Non-pigmented ciliary epithelial cell (primary cell): ENCODE results near the gene TNRC6B.
"Not testable (repeated sequence)": the region's sequence is repeated elsewhere in the genome, so short reads cannot be mapped to it uniquely, and the experiment has no call there.

Source experiments
- DNase-seq: peaks from one replicate; pipeline ENCODE4 v3.0.0-alpha.2; 2010; ENCODE audit warnings: low read depth

Gene TNRC6B, protein sequence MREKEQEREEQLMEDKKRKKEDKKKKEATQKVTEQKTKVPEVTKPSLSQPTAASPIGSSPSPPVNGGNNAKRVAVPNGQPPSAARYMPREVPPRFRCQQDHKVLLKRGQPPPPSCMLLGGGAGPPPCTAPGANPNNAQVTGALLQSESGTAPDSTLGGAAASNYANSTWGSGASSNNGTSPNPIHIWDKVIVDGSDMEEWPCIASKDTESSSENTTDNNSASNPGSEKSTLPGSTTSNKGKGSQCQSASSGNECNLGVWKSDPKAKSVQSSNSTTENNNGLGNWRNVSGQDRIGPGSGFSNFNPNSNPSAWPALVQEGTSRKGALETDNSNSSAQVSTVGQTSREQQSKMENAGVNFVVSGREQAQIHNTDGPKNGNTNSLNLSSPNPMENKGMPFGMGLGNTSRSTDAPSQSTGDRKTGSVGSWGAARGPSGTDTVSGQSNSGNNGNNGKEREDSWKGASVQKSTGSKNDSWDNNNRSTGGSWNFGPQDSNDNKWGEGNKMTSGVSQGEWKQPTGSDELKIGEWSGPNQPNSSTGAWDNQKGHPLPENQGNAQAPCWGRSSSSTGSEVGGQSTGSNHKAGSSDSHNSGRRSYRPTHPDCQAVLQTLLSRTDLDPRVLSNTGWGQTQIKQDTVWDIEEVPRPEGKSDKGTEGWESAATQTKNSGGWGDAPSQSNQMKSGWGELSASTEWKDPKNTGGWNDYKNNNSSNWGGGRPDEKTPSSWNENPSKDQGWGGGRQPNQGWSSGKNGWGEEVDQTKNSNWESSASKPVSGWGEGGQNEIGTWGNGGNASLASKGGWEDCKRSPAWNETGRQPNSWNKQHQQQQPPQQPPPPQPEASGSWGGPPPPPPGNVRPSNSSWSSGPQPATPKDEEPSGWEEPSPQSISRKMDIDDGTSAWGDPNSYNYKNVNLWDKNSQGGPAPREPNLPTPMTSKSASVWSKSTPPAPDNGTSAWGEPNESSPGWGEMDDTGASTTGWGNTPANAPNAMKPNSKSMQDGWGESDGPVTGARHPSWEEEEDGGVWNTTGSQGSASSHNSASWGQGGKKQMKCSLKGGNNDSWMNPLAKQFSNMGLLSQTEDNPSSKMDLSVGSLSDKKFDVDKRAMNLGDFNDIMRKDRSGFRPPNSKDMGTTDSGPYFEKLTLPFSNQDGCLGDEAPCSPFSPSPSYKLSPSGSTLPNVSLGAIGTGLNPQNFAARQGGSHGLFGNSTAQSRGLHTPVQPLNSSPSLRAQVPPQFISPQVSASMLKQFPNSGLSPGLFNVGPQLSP (N-terminal part only)

GRCh38 chr22:40177738-40178416, at the start of gene TNRC6B:
Gene TNRC6B (plus strand): TSS chr22:40177925. CDS start chr22:40178136, 211 bp downstream.
- peak; percentile 95 for DNase-seq

- DNase-seq = no peak
Measured at GRCh38 chr22:40128989-40129388, 48.7 kb upstream of the TNRC6B start.

DNA sequence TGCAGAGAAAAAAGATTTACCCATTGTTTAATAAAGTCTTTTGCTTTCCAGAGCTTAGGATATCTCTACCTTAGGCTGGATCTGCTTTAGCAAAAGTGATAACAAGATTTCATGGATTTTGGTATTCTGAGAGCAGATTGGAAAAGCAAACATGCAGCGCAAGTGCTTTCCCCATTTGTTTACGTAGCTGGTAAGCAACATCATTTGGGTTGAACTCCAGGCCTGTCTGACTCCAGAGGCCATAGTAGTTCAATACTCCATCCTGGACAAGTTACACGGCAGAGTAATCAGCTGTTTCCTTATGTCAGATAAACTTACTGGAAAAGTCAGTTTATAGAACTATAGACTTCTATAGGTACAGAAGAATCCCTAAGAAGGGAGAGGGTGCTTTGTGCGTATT, 40.6 kb upstream of the TNRC6B start:
- DNase-seq = no peak

GRCh38 chr22:40138866-40139265, 38.9 kb upstream of the TNRC6B start:
- no peak for DNase-seq

DNA sequence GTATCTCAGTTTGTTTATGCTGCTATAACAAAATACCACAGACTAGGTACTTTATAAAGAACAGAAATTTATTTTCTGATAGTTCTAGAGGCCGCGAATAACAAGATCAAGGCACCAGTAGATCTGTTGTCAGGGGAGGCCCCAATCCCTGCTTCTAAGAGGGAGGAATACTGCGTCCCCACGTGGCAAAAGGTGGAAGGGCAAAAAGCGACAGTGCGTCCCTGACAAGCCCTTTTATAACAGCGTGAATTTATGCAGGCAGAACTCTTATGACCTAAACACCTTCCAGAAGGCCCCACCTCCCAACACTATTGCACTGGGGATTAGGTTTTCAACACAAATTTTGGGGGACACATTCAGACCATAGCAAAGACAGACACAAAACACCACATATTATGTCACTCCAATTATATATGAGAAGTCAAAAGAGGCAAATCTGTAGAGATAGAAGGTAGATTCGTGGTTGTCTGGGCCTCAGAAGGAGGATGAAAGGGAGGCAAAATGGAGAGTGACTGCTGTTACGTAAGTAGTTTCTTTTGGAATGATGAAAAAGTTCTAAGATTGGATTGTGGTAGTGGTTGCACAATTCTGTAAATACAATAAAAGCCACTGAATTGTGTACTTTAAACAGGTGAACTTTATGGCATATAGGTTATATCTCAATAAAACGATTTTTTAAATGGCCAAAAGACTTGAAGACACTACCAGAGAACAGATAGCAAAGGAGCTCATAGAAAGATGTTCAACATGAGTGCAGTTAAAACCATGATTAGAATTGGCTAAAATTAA, 30.1 kb upstream of the TNRC6B start:
- DNase-seq = no peak

GRCh38 chr22:40153192-40153591, 24.5 kb upstream of the TNRC6B start:
- DNase-seq = no peak

DNA sequence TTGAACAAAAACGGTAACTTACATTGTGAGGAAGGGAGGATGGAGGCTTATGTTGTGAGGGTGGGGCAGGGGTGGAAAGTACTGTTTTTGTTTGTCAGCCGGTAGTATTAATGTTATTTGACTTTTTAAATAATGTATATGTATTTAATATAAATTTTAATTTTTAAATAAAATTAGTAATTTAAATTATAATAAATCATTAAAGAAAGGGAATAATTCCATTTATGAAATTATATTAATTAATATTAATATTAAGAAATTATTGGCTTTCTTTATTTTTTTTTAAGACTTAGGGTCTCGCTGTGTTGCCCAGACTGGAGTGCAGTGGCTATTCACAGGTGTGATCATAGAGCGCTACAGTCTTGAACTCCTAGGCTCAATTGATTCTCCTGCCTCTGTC, 24.0 kb upstream of the TNRC6B start:
- no peak for DNase-seq

- no peak for DNase-seq
Measured at GRCh38 chr22:40156001-40156516, 21.7 kb upstream of the TNRC6B start.

DNA sequence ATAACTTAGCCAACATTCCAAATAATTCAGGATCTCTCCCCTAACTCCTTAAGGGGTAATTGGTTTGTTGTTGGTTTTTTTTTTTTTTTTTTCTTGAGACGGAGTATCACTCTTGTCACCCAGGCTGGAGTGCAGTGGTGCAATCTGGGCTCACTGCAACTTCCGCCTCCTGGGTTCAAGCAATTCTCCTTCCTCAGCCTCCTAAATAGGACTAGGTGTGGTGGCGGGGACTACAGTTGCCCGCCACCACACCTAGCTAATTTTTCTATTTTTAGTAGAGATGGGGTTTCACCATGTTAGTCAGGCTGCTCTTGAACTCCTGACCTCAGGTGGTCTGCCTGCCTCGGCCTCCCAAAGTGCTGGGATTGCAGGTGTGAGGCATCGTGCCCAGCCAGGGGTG, 21.0 kb upstream of the TNRC6B start:
- DNase-seq = not testable (repeated sequence)

DNA sequence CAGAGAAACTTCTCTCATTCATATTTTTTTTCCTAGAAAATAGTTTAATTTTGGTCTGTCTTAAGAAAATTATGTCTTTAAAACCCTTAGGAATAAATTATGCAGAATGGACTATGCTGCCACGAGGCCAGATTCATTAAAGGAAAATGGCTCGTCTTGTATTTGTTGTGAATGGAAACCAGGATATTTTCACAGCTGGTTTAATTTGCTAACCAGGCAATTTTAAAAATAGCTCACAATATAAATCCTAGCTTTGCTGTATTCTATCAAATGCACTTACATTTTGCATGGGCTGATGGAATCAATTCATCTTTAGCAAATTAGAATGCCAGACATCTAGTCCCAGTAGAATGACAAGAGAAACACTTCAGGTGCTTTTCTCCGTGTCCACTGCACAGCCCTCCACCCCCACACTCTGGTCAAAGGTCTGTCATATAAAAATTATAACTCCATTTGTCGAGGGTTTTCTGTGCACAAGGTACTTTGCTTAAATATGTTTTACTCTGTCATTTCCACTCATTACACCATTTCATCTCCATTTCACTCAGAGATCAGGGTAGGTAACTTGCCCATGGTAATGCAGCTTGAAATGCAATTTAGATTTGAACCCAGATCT, 20.3 kb upstream of the TNRC6B start:
- no peak for DNase-seq

GRCh38 chr22:40161194-40161593, 16.5 kb upstream of the TNRC6B start:
- DNase-seq = no peak

DNA sequence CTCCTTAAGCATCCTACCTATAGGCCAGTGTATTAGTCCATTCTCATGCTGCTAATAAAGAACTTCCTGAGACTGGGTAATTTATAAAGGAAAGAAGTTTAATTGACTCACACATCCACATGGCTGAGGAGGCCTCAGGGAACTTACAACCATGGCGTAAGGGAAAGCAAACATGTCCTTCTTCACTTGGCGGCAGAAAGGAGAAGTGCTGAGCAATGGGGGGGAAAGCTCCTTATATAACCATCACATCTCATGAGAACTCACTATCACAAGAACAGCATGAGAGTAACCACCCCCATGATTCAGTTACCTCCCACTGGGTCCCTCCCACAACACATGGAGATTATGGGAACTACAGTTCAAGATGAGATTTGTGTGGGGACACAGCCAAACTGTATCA, 12.2 kb upstream of the TNRC6B start:
- DNase-seq = not testable (repeated sequence)

DNA sequence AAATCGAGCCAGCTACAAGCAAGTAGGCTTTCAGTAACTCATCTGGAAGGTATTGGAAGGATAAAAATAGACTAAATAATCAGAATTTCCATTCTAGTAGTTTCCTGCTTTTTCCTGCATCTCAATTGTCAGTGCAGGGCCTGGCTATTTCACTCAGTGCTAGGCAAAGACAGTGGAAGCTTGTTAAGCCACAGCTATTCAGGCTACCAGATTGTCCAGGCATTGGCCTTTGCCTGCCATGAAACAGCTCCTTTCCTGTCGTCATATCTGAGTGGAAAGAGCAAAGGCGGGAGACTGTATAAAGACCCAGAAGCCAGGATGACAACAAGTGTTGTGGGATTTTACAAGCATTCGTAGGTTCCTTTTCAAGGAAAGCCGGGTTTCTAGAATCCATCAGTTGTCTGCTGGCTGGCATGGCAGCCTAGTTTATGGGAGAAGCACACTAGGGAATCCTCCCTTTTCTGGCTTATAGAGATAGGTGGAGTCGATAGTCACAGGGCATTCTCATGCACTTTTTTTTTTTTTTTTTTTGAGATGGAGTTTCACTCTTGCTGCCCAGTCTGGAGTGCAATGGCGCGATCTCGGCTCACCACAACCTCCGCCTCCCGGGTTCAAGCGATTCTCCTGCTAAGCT, 2.0 kb upstream of the TNRC6B start:
- no peak for DNase-seq

DNA sequence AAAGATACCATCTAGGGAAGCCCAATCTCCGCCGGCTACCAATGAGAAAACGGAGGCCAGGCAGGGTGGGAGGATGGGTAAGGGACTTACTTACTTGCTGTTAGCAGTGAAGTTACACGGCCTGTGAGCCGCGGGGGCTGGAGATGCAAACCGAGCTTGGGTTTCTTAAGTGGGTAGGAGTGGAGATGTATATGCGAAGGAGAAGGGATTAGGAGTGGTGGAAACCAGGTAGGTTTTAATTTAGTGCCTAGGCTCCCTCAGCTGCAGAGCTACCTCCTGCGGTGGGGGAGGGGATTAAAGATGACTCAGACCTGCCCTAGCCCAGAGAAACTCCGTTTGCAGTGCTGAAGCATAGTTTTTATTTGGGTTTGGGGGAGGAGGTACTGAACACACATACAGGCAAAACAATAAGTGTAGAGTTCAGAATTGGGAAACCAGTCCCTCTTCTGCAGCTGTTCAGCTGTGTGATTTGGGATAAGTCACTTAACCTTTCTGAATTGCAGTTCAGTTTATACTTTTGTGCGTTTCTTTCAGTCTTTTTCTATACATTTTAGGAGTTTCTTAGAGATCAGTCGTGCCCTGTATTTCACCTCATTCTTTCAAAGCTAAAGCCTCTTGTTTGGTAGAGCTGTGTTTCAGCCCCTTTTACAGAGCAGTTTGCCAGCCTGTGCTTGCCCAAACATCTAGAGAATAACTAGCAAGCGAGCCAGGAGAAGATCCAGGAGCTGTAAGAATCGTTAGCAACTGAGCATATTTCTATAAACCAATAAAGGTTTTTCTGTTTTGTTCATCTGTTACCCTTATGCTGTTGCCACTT, 596 bp upstream of the TNRC6B start:
- no peak for DNase-seq

- DNase-seq = no peak
Measured at GRCh38 chr22:40178417-40179409, 988 bp downstream of the TNRC6B start.

DNA sequence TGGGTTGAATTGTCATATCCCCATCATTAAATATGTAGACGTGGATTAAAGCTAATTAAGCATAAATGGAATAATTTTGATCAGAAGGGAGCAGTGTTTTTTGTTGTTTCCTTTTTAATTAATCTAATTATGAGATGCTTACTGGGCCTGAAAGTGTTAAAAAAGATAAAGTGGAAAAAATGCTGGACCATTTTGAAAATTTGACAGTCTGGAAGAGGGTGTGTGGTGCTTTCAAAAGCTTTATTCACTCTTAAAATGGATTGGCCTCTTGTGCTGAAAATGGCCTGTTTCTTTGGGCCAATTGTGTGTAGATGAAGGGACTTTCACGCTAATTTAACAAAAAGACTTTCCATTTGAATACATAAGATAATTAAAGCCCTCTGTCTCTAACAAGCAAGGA, 1.8 kb downstream of the TNRC6B start:
- DNase-seq = no peak

DNA sequence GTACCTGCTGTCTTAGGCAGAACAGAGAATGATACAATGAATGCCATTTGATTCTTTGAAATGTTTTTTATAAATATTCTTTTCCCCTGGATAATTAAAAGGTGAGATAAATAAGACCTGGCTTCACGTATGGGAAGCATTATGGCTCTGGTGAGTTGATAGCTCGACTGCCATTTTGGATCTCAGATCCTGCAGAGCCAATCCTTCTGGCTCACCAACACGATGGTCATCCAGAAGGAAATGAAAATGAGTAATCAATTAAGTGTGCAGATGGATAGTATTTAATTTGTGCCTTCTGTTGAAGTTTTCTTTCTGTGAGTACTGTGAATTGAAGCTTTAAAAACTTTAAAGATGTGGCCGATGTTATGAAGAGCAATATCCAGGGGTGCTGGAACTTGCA, 2.7 kb downstream of the TNRC6B start:
- DNase-seq = no peak

GRCh38 chr22:40181323-40181722, 3.6 kb downstream of the TNRC6B start:
- DNase-seq = no peak
